Epidermal melanocyte (primary cell): Measurements from ENCODE around the gene ST6GALNAC4.

Experiments
- DNase-seq: peaks from one replicate; pipeline ENCODE4 v3.0.0; 2011; ENCODE audit warnings: low spot score; ENCODE audit not compliant: insufficient read length

Gene ST6GALNAC4, protein sequence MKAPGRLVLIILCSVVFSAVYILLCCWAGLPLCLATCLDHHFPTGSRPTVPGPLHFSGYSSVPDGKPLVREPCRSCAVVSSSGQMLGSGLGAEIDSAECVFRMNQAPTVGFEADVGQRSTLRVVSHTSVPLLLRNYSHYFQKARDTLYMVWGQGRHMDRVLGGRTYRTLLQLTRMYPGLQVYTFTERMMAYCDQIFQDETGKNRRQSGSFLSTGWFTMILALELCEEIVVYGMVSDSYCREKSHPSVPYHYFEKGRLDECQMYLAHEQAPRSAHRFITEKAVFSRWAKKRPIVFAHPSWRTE

GRCh38 chr9:127916720-127917581, at the start of gene ST6GALNAC4:
Gene ST6GALNAC4 (minus strand): TSS chr9:127917041. CDS start chr9:127916419, 622 bp downstream.
- DNase-seq, result peak; percentile 90

DNA sequence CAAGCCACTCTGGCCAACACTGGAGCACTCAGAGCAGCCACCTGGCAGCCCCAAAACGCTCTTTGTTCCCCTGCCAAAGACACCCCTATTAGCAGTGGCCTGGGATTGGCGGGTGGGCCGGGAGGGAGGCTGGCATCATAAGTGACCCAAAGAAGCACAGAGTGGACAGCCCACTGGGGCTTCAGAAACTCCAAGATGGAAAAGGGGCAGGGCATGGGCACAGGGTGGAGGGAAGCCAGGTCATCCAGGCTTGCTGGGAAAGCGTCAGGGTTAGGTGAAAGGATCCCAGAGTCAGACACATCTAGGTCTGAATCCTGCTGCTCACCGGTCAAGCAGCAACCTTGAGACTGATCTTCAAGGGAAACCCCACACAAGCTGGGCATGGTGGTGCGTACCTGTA, 49.1 kb upstream of the ST6GALNAC4 start:
- DNase-seq, result no peak

- DNase-seq, result no peak
These were observed 46.7 kb upstream of the ST6GALNAC4 start for GRCh38 chr9:127963359-127964064.

DNA sequence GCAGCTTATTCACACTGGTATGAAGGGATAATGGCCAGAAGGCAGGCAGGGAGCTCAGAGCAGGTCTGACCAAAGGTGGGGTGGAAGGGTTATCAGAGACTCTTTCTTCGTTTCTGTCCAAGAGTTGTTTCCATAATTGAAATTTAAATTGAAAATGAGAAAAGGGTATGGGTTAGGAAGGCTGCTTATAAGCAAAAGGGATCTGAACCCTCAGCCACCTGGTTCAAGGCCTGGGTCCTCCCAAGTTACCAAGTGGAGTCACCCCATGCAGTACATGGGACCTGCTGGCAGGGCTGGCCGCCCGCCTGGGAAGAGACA, 46.2 kb upstream of the ST6GALNAC4 start:
- DNase-seq, result no peak

- no peak for DNase-seq
These were observed 45.4 kb upstream of the ST6GALNAC4 start for GRCh38 chr9:127962278-127962677.

GRCh38 chr9:127961613-127962155, 44.8 kb upstream of the ST6GALNAC4 start:
- no peak for DNase-seq

DNA sequence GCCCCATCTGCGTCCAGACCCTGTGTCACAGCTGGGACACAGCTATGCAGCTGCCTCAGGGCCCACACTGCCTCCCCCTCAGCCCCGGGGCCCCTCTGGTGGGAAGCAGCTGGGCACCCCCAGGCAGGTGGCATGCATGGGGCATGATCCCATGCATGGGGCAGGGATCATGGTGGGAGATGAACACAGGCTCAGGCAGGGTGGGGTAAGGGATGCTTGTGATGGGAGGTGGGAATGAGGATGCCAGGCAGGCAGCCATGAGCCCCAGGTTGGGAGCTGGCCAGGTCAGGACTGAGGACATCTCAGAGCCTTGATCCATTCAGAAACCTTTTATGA, 44.3 kb upstream of the ST6GALNAC4 start:
- no peak for DNase-seq

DNA sequence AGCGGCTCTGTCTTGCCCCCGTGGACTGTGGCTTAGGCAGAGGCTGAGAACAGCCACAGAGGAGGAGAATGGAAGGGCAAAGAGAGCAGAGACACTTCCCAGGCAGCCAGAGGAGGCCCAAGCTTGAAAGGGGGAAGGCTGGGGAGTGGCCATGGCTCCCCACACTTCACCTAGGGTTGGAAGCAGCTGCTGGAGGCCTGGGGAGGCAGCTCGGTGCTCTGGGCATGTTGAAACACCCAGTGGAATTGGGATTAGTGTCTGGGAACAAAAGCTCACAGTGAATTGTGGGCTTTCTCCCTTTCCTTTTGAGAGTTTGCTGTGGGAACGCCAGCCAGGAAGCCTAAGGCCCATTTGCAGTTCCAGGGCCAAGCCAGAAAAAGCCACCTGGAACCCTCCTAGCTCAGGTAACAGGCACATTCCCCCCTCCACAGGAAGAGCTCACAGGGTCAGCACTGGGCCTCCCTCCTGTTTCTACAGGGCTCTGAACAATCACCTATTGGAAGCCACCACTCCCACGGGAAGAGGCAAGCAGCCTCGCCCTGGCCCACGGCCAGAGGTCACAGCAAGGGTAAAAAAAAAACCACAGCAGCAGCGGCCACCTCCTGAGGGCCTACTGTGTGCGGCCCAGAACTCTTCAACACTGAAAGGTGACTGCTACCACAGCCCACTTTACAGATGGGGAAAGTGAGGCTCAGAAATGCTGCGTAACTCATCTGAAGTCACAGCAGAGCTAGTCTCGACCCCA, 43.7 kb upstream of the ST6GALNAC4 start:
- DNase-seq, result no peak

GRCh38 chr9:127959841-127960409, 43.1 kb upstream of the ST6GALNAC4 start:
- DNase-seq, result no peak

DNA sequence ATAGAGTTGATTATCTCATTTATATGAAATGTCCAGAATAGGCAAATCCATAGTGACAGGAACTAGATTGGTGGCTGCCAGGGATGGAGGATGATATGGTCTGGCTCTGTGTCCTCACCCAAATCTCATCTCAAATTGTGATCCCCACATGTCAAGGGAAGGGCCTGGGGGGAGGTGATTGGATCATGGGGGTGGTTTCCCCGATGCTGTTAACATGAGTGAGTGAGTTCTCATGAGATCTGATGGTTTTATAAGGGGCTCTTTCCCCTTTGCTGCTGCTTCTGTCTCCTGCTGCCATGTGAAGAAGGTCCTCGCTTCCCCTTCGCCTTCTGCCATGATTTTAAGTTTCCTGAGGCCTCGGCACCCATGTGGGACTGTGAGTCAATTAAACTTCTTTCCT, 42.6 kb upstream of the ST6GALNAC4 start:
- no peak for DNase-seq

- no peak for DNase-seq
These were observed 41.9 kb upstream of the ST6GALNAC4 start for GRCh38 chr9:127958728-127959127.

GRCh38 chr9:127955294-127956015, 38.6 kb upstream of the ST6GALNAC4 start:
- no peak for DNase-seq

GRCh38 chr9:127954831-127955293, 38.0 kb upstream of the ST6GALNAC4 start:
- DNase-seq, result no peak

- no peak for DNase-seq
These were observed 37.1 kb upstream of the ST6GALNAC4 start for GRCh38 chr9:127953768-127954505.

DNA sequence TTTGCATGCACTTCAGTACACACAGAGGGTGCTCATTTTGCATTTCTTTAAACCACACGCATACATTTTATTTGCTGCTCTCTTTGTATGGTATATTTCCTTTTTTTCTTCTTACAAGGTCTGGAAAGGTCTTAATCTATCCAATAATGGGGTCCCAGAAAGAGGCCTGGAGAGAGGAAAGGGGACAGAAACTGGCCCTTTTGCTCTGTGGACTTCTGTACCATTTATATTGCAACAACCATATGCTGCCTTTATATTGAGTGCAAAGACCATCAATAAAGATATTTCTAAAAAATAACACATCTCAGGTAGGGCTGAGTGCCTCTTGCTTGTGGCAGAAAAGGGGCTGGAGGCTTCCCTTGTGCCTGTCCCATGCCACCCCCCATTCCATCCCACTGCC, 36.3 kb upstream of the ST6GALNAC4 start:
- DNase-seq, result no peak

DNA sequence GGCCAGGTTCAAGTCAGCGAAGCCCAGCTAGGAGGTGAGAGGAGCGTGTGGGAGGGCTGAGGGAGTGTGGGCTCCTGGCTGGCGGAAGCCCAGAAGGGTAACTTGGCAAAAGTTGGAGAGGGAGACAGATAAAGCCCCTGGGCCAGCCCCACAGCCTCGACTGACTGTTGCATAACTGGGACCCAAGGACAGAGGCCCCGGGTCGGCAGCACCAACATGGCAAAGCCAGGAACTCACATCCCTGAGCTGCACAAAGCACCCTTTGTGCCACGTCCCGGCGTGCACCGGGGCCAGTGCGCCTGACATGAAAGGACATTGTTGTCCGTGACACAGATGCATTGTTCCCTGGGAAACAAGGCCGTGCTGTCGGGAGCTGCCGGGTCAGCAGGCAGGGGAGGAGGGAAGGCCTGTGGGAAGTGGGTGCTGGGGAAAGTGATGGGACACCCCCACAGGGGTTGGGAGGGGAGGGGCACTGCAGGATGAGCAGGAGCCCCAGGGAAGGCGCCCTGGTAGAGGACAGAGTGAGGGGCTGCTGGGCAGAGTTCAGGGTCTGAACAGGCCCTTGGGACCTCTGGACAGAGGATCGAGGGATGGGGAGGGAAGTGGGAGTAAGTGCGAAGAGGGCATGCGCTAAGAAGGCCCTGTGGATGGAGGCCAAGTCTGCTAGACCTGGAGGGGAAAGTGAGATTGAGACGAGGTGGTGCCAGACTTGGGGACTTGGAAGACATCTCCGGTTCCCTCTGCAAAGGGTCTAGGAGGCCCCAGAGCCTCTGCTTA, 33.9 kb upstream of the ST6GALNAC4 start:
- DNase-seq, result peak; percentile 85

GRCh38 chr9:127949827-127950512, 33.1 kb upstream of the ST6GALNAC4 start:
- DNase-seq, result no peak
